NAMALWA (cell line): Measurements from ENCODE around the gene CAPZB.
A peak's percentile ranks its signal among the peaks of the same experiment; 100 is the strongest.

Source experiments
- DNase-seq: peaks from one replicate; pipeline ENCODE4 v3.0.0-alpha.2; 2015; ENCODE audit warnings: low spot score

The CAPZB gene

DNA sequence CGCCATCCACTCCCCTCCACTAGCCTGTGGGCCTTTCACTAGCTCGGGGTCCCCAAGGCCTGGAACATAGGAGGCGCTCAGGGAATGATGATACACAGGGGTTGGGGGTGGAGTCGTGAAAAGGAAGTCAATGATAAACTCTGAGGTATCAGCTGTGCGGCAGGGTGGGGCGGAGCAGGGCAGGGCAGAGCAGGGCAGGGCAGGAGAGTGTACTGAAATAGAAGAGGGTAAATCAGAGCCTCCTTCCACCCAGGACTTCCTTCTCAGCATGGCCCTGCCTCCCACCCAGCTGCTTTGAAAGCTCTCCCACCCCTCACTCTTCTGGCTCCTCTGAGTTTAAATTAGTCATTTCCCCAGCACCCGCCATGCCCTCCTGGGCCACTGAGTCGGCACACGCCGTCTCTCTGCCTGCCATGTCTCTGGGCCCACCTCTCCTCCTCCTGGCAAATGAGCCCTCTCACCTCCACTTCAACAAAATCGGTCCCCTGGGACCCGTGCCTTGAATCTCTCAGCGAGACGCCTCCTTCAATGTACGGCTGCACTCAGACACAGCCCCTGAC, 16.9 kb downstream of the CAPZB start:
- DNase-seq, result no peak

DNA sequence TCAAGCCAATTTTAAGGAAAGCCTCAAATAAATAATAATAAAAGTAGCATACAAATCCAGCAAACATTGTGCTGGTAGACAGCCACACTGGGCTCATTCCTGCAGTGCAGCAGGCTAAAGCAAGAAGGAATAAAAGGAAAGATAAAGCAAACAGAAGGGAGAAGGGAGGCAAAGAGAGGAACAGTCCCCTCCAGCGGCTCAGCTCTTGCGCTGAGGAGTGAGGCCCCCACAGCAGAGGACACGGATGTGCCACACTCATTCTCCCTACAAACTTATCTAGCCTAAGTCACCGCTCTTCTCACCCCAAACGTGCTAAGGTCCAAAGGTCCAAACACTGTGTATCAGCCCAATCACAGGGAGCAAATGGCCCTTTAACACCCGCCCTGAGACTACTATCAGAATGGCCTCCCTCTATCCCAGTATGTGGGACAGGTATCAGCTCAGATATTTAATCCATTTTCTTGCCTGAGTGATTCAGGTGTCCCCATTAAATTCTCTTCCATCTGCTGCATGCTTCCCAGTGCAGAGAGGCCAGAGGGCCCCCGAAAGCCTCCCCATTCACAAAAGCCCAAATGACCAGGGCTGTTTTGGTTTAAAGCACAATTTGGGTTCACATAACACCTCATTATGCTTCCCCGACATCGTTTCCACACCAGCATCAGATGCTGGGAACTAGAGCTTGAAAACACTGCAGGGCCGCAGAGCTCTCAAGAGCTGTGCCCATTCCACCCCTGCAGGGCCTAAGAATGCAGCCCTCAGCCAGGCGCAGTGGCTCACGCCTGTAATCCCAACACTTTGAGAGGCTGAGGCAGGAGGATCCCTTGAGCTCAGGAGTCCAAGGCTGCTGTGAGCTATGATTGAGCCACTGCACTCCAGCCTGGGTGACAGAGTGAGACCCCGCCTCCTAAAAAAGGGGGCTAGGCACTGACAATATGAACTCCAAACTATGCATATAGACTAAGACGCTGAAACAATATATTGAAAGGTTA, 17.8 kb downstream of the CAPZB start:
- no peak for DNase-seq

DNA sequence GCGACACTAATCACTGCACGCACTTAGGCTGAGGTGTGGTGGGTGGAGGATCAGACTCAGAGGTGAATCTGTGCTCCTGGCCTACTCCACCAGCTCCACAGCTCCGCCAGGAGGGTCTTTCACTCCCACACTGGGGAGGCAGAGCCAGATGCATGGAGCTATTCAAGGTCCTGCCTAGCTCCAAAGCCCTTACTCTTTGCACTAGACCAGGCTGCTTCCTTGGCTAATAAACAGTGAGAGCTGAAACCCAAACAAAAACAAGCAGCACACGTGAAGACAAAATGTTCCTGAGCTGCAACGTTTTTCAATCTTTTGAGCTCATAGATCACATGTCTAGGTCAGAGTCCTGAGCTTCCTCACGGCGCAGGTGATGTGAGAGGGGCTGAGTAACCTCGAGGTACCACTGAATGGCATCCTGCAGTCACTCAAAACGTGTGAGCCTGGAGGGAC, 19.2 kb downstream of the CAPZB start:
- no peak for DNase-seq

DNA sequence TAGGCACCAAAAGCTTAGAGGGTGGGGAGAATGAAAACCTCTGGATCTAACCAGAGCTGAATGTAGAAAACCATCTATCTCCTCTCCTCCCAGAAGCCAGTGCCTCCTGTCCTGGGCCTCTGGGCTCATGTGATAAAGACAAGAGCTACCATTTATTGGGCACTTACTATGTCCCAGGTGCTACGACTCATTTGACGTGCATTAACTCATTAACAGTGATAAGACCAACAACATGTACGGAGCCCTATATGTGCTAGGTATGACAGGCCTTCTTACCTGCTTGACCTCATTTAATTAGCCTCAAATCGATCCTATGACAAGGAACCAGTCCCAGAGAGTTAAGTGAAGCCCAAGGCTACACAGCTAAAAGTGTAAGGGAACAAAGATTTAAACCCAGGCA, 19.7 kb downstream of the CAPZB start:
- no peak for DNase-seq

DNA sequence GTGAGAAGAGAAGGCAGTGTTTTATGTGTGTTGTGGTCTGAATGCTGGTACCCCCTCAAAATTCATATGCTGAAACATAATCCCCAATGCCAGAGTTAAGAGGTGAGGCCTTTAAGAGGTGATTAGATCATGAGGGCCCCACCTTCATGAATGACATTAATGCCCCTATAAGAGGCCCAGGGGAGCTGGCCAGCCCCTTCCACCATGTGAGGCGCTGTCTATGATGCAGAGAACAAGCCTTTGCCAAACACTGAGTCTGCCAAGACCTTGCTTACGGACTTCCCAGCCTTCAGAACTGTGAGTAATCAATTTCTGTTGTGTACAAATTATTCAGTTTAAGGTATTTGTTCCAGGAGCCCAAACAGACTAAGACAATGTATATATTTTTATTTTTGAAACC, 20.2 kb downstream of the CAPZB start:
- DNase-seq, result no peak

DNA sequence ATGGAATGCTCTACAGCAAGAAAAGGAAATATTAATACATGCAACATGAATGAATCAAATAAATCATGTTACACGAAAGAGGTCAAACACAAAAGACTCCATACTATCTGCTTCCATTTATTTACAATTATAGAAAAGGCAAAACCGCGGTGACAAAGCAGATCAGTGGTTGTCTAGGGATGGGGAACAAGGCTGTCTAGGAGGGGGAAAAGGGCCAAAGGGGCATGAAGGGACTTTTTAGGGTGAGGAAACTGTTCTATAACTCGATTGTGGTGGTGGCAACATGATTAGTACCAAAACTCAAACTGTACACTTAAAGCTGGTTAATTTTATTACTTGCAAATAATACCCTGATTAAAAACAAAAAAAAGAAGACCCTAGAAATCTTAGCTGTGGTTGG, 20.6 kb downstream of the CAPZB start:
- no peak for DNase-seq

DNA sequence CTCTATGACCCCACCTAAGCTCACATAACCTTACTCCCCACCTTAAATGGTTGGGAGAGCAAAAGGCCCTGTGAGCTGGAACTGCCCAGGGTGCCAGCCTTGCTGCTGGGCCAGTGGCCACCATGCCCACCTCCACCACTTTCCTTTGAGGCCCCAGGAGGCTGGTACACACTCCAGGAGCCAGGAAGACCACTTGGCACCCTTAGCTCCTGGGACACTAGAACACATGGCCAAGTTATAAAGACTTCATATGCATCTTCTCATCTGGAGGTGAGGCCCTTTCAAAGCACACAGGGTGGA, 21.9 kb downstream of the CAPZB start:
- no peak for DNase-seq

DNA sequence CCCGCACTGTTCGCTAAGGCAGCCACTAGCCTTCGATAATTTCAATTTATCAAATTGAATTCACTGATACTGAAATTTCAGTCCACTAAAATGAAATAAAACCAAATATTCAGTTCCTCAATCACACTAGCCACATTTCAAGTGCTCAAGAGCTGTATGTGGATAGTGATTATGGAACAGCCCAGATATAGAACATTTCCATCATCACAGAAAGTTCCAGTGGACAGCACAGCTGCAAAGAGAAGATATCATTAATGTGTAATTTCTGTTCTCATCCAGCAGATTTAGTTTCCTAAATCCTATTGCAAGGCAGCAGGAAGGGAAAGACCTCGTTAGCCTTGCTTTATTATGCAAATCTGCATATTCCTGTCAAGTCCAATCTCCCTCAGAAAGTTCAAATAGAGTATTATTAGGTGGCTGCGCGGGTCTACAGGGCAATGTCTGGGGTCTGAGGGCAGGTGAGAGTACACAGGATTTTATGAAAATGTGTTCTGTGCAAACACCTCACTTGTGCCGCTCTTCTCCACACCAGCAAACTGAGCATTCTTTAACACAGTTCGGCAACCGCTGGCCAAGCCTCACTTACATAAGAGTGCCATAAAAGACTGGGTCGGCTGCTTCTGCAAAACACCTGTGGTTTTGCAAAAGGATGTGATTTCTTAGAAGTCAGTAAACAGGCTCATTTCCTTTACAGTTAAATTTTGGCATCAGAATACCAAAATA, 22.4 kb downstream of the CAPZB start:
- peak; percentile 52 for DNase-seq

DNA sequence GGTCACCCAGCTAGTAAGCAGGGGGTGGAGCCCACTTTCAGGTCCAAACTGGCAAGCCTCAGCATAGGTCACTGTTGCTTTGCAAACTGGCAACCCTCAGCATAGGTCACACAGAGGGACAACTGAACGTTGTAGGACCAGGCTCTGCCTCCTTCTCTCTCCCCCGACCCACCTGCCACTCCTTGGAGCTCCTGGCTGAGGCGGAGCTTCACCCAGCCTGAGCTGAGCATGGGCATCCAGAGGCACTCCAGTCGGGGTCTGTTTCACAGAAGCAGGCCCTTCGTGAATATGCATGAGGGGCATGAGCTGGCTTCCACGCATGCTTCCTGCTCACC, 24.2 kb downstream of the CAPZB start:
- no peak for DNase-seq

DNA sequence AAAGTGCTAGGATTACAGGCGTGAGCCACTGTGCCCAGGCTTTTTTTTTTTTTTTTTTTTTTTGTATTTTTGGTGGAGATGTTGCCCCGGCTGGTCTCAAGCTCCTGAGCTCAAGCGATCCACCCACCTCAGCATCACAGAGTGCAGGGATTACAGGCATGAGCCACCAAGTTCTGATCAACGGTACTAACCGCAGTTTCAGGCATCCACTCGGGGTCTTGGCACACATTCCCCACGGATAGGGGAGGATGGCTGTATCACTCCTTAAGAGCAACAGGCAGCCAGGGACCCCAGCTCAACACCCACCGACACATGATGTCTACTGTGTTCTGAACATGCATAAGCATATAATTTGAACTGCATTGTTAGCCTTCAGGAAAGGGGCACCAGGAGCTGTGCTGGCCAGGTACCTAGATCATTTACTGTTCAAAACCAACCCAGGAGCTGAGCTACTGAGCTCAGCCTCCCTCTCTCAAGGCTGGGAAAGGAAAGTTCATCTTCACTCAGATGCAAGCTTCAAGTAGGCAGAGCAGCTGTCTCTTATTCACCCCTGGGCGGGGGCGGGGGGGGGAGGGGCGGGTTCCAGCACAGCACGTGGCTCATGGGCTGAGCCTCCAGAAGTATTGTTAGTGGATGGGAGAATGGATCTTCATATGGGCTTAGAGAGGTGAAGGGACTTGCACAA, 24.7 kb downstream of the CAPZB start:
- DNase-seq, result no peak

DNA sequence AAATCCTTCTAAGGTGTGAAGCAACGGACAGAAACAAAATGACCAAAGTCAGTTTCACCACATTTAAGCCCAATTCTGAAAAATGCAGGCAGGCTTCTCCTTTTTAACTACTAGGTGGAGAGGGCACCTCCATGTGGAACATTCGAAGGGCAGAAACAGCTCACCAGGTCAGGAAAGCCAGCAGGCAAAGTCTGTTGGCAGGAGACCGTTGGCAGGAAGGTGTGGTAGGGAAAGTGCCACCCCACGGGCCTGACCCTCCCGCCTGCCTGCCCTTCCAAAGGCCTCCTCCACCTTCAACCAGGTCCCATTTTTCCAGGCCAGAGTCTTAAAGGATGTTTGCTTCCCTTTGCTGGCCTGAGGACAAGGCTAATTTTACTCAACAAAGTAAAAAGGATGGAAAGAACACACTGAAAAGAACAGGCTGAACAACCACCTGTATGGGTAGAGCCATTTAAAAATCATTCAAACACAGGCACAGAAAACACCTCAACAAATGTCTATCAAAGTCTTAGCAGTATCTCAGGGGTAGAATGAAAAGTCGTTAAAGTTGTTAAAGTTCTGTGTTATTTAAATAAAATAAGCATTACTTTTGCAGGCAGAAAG, 26.4 kb downstream of the CAPZB start:
- no peak for DNase-seq

DNA sequence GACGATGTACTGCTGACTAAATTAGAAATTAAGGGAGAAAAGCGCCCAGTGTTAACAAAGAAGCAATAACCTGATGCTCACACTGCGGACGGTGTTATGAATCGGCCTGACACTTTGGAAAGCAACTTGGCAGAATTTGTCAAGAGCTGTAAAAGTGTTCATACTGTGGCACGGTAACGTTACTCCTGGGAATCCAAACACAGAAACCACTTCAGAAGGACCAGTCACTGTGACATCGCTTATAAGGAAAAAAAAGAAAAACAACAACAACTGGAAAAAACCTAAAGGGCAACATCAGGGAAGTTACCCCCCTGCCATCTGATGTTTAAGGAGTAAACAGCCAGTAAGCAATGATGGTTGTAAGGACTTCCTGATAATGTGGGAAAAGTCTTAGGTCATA, 27.7 kb downstream of the CAPZB start:
- DNase-seq, result no peak

DNA sequence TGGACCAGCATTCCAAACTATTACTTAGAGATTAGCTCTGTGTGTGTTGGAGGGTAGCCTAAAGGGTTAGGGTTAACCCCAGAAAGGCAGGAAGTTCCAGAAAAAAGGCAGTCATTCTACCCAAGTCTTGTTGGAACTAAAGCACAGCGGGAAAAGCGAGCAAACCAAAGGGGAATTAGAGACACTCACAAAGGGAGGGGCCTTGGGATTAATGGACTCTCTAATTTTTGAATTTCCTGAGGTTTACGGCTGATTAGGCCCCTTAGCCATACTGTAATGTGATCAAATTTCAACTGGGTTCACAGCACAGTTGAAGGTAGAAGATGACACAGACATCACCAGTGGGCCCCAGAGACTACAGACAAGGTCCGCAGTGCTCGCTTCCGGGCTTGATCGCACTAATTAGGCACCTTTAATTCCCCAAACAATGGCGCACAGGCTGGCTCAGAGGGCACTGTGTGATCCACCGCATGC, 28.3 kb downstream of the CAPZB start:
- no peak for DNase-seq

DNA sequence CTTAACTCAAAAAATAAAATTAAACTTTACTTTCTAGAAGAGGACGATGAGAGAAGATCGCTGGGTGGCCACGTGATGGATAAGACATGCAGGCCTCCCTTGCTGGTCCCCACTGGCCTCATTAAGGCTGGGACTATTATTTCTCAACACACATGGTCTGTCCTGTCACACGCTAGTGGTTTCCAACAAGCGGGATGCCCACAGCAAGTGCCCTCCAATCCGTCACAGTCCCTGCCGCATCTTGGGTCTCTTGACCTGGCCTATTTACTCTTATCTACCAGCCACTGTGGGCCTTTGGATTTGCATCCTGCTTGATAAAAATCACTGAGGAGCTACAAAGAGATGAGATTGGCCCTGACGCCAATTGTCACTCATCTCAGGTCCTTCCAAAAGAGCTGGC, 30.0 kb downstream of the CAPZB start:
- no peak for DNase-seq

DNA sequence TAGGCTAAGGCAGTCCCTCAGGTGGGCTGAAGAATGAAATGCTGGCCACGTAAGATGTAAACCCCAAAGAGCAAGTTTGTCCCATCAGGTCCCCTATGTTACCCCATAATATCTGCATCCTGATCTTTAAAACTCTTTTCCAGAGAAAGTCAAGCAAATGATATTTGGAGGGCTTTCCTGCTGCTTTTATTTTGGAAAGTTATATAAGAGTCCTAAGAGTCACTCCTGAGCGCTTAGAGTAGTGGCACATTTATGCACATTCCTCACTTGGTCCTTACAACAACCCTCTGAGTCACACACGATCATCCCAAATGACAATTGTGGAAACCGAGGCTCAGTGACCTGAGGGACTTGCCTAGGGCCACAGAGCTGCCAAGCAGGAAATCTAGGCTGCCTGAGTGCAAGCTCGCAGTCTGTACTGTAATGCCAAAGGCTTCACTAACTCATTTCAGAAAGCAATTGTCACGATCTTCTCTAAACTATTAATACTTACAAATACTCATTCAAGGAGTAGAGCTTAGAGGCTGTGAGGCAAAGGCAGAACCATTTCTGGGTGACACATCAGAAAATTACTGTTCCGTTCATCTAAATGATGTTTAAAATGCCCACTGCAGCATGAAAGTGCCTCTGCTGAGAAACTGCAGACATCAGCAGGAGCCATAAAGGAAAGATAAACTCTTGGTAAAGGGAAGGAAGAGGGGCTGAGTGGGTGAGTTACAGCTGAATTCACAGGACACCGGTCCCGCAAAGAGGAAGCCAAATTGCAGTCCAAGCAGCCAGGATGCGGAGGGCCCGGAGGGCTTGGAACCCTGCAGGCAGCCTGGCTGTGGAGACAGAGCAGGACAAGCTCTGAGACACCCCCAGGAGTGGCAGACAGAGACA, 30.8 kb downstream of the CAPZB start:
- no peak for DNase-seq

DNA sequence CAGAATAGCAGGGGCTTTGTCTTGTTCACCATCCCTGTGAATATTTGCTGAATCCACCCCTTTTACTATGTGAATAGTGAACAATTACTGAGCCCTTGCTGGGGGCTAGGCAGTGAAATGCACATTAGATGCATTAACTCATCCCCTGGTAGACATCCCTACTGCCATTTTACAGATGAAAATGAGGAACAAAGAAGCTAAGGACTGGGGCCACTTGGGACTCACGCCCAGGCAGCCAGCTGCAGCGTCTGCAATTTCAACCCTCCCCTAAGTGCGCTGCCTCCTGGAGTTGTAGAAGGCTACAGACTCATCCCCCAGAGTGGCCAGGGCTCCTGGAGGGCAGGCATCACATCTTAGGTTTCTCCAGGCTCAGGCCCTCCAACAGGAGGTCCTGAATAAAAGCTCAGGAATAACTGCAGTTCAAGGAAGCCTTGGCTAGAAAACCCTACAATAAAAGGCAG, 31.6 kb downstream of the CAPZB start:
- no peak for DNase-seq

DNA sequence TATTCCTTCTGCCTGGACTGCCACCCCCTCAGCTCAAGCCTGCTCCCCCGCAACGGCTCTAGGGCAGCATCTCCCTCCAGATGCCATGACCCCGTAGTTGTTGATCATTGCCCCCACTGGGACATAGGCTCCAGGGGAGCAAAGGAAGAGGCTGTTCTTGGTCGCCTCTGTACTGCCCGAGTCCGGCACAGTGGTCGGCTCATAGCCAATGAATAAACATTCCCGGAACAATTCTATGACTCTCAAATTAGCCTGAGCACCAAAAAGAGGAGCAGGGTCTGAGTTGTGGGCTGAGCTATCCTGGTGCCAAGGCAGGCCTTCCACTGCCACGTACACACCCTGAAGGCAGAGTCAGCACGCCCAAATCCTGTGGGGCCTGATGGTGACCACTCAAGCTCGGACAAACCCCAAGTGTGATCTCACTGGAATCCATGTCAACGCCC, 33.1 kb downstream of the CAPZB start:
- no peak for DNase-seq

DNA sequence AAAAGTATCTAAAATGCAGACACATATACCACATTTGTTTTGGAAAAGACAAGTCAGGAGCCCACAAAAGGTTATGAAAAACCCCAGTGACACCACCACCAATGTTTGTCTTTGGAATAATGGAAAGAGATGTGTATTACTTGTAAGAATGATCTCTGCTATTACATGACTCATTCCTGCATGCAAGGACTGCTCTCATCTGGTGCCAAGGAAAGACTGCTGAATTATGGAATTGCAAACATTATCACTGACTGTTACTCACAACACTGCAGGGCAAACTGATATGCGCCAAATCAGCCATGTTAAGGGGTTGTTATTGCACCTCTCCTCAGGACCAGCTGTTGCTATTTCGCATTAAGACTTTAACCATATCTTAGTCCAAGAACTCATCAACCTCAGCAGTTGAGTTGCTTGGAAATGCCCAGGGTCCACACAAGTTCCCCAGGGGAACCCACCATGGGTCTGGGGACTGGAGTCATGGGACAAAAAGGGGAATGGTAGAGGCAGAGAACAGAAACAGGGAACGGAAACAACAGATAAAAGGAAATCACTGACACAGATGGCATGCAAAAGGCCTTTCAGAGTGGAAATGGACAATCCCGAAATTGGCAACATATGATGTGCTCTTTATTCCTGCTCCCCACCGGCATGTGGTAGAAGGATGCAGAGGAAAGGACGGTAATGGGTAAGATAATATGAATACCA, 34.4 kb downstream of the CAPZB start:
- no peak for DNase-seq

DNA sequence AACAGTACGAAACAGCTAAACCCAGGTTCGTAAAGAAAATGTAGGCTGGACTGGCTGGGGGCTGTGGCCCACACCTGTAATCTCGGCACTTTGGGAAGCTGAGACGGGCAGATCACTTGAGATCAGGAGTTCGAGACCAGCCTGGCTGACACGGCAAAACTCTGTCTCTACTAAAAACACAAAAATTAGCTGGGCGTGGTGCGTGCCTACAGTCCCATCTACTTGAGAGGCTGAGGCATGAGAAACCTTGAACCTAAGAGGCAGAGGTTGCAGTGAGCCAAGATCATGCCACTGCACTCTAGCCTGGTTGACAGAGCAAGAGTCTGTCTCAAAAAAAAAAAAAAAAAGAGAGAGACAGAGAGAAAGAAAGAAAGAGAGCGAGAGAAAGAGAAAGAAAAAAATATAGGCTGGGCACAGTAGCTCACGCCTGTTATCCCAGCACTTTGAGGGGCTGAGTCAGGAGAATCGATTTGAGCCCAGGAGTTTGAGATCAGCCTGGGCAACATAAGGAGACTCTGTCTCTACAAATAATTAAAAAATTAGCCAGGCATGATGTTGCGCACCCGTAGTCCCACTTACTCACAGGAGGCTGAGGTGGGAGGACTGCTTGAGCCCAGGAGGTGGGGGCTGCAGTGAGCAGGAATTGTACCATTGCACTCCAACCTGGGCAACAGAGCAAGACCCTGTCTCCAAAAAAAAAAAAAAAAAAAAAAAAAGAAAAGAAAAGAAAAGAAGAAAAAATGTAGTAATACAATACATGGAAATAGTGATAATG, 35.7 kb downstream of the CAPZB start:
- no peak for DNase-seq
